ENCODE results near the gene MAGOHB.

MAGOHB gene

DNA sequence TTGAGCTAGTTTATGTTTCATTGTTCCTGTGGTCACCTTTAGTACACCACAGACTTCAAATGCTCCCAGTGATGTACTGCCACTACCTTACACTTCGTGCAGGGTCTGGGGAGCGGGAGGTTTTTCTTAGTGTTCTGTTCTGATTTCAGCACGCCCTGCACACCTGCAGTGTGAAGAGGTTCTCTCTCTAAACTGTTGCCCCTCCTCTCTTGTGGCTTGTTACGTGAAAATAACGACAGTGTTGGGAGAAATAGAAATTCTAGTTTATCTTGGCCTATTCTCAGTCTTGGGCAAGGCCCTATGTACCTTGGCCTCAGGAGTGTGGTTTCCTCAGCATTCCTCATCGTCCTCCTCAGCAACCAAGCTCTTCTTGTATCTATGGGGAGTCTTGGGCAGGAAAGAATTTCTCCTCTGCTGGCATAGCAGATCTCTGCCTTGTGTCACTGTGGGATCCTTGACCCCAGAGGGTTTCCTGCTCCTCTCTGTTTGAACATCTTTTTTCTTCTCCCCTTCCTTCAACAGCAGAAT is 59.1 kb downstream of the MAGOHB start:
- no peak for DNase-seq
